PC-3 (cell line): ENCODE measurements around the gene EXOC6B.

Source experiments
- EZH2phosphoT487 ChIP-seq: fragments of 300-600 bp; sonication (generic); IDR thresholded peaks from 2 replicates; pipeline ENCODE4 v1.6.1; 2018; ENCODE audit warnings: mild to moderate bottlenecking, antibody characterized with exemption, low read length, borderline replicate concordance
- TF ChIP-seq, protein P1 (sequence below): fragments of 300-600 bp; sonication (generic); conservative IDR thresholded peaks from 2 replicates; pipeline ENCODE4 v1.5.1; 2017; ENCODE audit warnings: antibody characterized with exemption, low read depth, mild to moderate bottlenecking, low read length

DNA sequence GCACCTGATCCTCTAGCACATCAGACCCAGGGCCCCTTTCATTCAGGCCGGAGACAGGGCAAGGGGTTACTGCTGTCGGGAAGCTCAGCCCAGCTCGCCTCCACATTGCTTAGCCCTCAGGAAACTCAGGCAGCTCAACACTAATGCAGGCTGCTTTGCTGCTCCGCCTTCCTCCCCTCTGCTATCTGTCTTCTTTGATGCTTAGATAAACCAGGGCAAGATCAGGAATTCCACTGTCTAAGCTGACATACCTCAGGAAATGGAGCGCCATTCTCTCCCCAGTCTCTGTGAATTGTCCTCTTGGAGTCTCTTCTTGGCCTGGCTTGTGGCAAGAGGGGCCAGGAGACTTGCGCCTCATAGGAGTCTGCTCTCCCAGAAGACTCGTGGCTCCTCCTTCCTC is 25.5 kb upstream of the EXOC6B start:
- TF ChIP-seq, protein P1, sequence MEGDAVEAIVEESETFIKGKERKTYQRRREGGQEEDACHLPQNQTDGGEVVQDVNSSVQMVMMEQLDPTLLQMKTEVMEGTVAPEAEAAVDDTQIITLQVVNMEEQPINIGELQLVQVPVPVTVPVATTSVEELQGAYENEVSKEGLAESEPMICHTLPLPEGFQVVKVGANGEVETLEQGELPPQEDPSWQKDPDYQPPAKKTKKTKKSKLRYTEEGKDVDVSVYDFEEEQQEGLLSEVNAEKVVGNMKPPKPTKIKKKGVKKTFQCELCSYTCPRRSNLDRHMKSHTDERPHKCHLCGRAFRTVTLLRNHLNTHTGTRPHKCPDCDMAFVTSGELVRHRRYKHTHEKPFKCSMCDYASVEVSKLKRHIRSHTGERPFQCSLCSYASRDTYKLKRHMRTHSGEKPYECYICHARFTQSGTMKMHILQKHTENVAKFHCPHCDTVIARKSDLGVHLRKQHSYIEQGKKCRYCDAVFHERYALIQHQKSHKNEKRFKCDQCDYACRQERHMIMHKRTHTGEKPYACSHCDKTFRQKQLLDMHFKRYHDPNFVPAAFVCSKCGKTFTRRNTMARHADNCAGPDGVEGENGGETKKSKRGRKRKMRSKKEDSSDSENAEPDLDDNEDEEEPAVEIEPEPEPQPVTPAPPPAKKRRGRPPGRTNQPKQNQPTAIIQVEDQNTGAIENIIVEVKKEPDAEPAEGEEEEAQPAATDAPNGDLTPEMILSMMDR, result no peak
- TF ChIP-seq EZH2phosphoT487, result no peak
